OCI-LY1 (cell line): ENCODE results near the gene XCR1.

Experiments
- H2AFZ ChIP-seq: fragments of 200-600 bp; sonication (generic), shearing (Covaris generic); 2 replicates; pipeline ENCODE4 v1.6.0; 2014; ENCODE audit warnings: antibody characterized with exemption, mild to moderate bottlenecking, low read length
- H3F3A ChIP-seq: fragments of 200-600 bp; sonication (generic), shearing (Covaris generic); 2 replicates; pipeline ENCODE4 v1.6.0; 2014; ENCODE audit warnings: mild to moderate bottlenecking, antibody characterized with exemption, low read length, moderate library complexity; ENCODE audit not compliant: insufficient read depth
- H3K27ac ChIP-seq: fragments of 200-600 bp; sonication (generic); 2 replicates; pipeline ENCODE4 v1.5.1; 2014; ENCODE audit warnings: low read length, mixed run types, mild to moderate bottlenecking, low read depth; ENCODE audit not compliant: poor library complexity, severe bottlenecking
- H3K27me3 ChIP-seq: fragments of 200-600 bp; sonication (generic); 2 replicates; pipeline ENCODE4 v1.6.0; 2014; ENCODE audit warnings: antibody characterized with exemption, mild to moderate bottlenecking, low read length, moderate library complexity; ENCODE audit not compliant: insufficient read depth
- H3K36me3 ChIP-seq: fragments of 200-600 bp; sonication (generic); 2 replicates; pipeline ENCODE4 v1.6.1; 2014; ENCODE audit warnings: mild to moderate bottlenecking, antibody characterized with exemption, low read length, moderate library complexity, mixed read lengths; ENCODE audit not compliant: insufficient read depth
- H3K4me1 ChIP-seq: fragments of 200-600 bp; sonication (generic); 2 replicates; pipeline ENCODE4 v1.5.1; 2014; ENCODE audit warnings: mild to moderate bottlenecking, low read length, moderate library complexity; ENCODE audit not compliant: insufficient read depth, severe bottlenecking
- H3K4me2 ChIP-seq: fragments of 200-600 bp; sonication (generic), shearing (Covaris generic); 2 replicates; pipeline ENCODE4 v1.6.1; 2014; ENCODE audit warnings: low read length
- H3K4me3 ChIP-seq: fragments of 200-600 bp; sonication (generic); 2 replicates; pipeline ENCODE4 v1.5.1; 2014; ENCODE audit warnings: low read length, low read depth, mild to moderate bottlenecking, mixed read lengths; ENCODE audit not compliant: poor library complexity, severe bottlenecking
- H3K79me2 ChIP-seq: fragments of 200-600 bp; shearing (Covaris generic); 2 replicates; pipeline ENCODE4 v1.6.1; 2016; ENCODE audit warnings: mixed run types, low read length, mixed read lengths; ENCODE audit not compliant: insufficient read depth
- H3K9ac ChIP-seq: fragments of 200-600 bp; sonication (generic), shearing (Covaris generic); 2 replicates; pipeline ENCODE4 v1.6.1; 2014; ENCODE audit warnings: mild to moderate bottlenecking, low read length, mixed read lengths
- H3K9me2 ChIP-seq: fragments of 200-600 bp; sonication (generic), shearing (Covaris generic); 2 replicates; pipeline ENCODE4 v1.6.1; 2014; ENCODE audit warnings: low read depth, mild to moderate bottlenecking, low read length, mixed read lengths
- H3K9me3 ChIP-seq: fragments of 200-600 bp; shearing (Covaris generic); 2 replicates; pipeline ENCODE4 v1.6.1; 2014; ENCODE audit warnings: low read length, mixed read lengths
- H4K20me1 ChIP-seq: fragments of 200-600 bp; sonication (generic), shearing (Covaris generic); 2 replicates; pipeline ENCODE4 v1.6.0; 2016; ENCODE audit warnings: mild to moderate bottlenecking, low read length; ENCODE audit not compliant: insufficient read depth
- EZH2 ChIP-seq: fragments of 200-600 bp; sonication (generic), shearing (Covaris generic); IDR thresholded peaks from 2 replicates; pipeline ENCODE4 v1.8.0; 2017; ENCODE audit warnings: borderline replicate concordance, mixed run types, mild to moderate bottlenecking, antibody characterized with exemption, low read length, moderate library complexity, mixed read lengths
- TF ChIP-seq, protein P1 (sequence below): fragments of 200-600 bp; sonication (generic), shearing (Covaris generic); IDR thresholded peaks from 2 replicates; pipeline ENCODE4 v1.5.1; 2017; ENCODE audit warnings: mild to moderate bottlenecking, antibody characterized with exemption, low read length, moderate library complexity, mixed read lengths

The XCR1 gene

DNA sequence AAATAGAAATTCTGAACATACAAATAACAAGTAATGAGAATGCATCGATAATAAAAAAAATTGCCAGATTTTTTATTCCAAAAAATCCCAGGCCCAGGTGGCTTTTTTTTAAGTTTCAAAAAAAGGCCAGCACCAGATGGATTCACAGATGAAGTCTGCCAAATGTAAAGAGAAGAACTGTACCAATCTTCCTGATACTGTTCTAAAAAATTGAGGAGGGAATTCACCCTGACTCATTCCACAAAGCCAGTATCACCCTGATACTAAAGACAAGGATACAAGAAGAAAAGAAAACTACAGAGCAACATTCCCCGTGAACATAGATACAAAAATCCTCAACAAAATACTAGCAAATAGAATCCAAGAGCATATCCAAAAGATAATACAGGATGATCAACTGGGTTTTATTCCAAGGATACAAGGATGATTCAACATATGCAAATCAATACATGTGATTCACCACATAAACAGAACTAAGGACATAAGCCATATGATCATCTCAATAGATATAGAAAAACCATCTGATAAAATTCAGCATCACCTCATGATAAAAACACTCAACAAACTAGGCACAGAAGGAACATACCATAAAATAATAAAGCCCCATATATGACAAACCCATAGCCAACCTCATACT is 44.1 kb upstream of the XCR1 start:
- Histone ChIP-seq H3K4me2 (no peak overlapping the region), H3K4me3 (no peak overlapping the region), H2AFZ (no peak overlapping the region), H4K20me1 (no peaks in the 10 kb centered on the region), H3K9me2 (no peaks in the 10 kb centered on the region), H3K27me3 (no peaks in the 10 kb centered on the region), H3K4me1 (no peaks in the 10 kb centered on the region), H3K9me3 (no peaks in the 10 kb centered on the region; the same call in 1 of the 2 replicates), H3K36me3 (no peaks in the 10 kb centered on the region), H3K9ac (no peak overlapping the region), H3K27ac (no peak overlapping the region), H3K79me2 (no peaks in the 10 kb centered on the region), H3F3A (no peaks in the 10 kb centered on the region)
- TF ChIP-seq, protein P1, sequence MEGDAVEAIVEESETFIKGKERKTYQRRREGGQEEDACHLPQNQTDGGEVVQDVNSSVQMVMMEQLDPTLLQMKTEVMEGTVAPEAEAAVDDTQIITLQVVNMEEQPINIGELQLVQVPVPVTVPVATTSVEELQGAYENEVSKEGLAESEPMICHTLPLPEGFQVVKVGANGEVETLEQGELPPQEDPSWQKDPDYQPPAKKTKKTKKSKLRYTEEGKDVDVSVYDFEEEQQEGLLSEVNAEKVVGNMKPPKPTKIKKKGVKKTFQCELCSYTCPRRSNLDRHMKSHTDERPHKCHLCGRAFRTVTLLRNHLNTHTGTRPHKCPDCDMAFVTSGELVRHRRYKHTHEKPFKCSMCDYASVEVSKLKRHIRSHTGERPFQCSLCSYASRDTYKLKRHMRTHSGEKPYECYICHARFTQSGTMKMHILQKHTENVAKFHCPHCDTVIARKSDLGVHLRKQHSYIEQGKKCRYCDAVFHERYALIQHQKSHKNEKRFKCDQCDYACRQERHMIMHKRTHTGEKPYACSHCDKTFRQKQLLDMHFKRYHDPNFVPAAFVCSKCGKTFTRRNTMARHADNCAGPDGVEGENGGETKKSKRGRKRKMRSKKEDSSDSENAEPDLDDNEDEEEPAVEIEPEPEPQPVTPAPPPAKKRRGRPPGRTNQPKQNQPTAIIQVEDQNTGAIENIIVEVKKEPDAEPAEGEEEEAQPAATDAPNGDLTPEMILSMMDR, result no peak
- TF ChIP-seq EZH2, result no peak

DNA sequence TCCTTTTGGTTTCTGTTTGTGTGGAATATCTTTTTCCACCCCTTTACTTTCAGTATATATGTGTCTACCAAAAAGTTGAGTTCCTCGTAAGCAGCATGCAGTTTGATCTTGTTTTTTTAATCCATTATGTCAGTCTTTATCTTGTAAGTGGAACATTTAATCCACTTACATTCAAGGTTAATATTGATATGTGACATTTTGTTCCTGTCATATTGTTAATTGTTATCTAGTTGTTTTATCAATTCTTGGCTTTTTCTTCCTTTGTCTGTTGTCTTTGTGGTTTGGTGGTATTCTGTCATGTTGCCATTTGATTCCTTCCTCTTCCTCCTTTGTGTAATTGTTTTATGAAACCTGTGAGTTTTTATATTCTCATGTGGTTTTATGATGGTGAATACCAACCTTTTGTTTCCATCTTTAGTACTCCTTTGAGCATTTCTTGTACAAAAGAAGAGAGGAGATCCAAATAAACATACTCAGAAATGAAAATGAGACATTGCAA is 43.4 kb upstream of the XCR1 start:
- no peaks in the 10 kb centered on the region; the same call in 1 of the 2 replicates for H3K9me3 ChIP-seq
- H3K4me1 ChIP-seq, result peaks cover 4% of the 10 kb centered on the region
- no peak overlapping the region for H2AFZ ChIP-seq
- no peaks in the 10 kb centered on the region for H3K27me3 ChIP-seq
- H3F3A ChIP-seq, result no peaks in the 10 kb centered on the region
- no peaks in the 10 kb centered on the region for H3K79me2 ChIP-seq
- H3K4me2 ChIP-seq, result no peak overlapping the region
- H3K9ac ChIP-seq, result no peak overlapping the region
- no peak overlapping the region for H3K4me3 ChIP-seq
- no peaks in the 10 kb centered on the region for H4K20me1 ChIP-seq
- no peaks in the 10 kb centered on the region for H3K36me3 ChIP-seq
- H3K9me2 ChIP-seq, result no peaks in the 10 kb centered on the region
- TF ChIP-seq EZH2, result no peak
- TF ChIP-seq, protein P1, result no peak
- H3K27ac ChIP-seq, result no peak overlapping the region

DNA sequence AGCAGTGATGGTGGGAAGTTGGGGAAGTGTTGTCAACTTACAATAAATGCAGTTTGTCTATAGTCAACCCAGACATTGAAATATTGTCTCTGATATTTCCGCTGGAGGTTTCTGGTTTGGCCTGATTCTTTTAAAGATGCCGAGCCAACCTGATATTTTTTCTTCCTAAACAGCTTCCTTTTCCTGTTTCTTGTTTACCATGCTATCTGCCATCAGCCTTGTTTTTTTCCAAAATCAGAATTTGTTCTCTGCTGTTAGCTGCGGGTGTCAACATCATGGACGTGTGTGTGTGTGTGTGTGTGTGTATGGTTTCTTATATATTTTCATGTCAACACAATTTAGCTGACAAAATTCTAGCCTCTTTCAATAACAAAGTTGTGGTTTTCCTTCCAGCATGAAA is 41.2 kb upstream of the XCR1 start:
- H3F3A ChIP-seq, result no peaks in the 10 kb centered on the region
- H3K27me3 ChIP-seq, result no peaks in the 10 kb centered on the region
- H3K79me2 ChIP-seq, result no peaks in the 10 kb centered on the region
- no peaks in the 10 kb centered on the region for H3K36me3 ChIP-seq
- H3K4me3 ChIP-seq, result no peak overlapping the region
- H3K9ac ChIP-seq, result no peak overlapping the region
- no peaks in the 10 kb centered on the region; the same call in 1 of the 2 replicates for H3K9me3 ChIP-seq
- TF ChIP-seq, protein P1, result no peak
- no peak for TF ChIP-seq EZH2
- H3K4me2 ChIP-seq, result no peak overlapping the region
- no peak overlapping the region for H2AFZ ChIP-seq
- no peak overlapping the region for H3K27ac ChIP-seq
- no peaks in the 10 kb centered on the region for H3K9me2 ChIP-seq
- H4K20me1 ChIP-seq, result no peaks in the 10 kb centered on the region
- peaks cover 12% of the 10 kb centered on the region for H3K4me1 ChIP-seq
